GM13976 (cell line): ENCODE results near the gene RAB7B.

ENCODE experiments used
- DNase-seq: peaks from one replicate; pipeline ENCODE4 v3.0.0; 2012; ENCODE audit warnings: low spot score
- in situ Hi-C: fragments of 300-500 bp; cut with MboI; formaldehyde crosslinking; loops from one replicate; pipeline ENCODE4 v1.12.0; 2022; ENCODE audit warnings: low sequenced_read_pairs, mixed read lengths, inconsistent platforms; ENCODE audit not compliant: unreplicated experiment
- TF ChIP-seq, protein P1 (sequence below): IDR thresholded peaks from 2 replicates; pipeline ENCODE4 v1.5.1; 2012; ENCODE audit warnings: borderline replicate concordance, mild to moderate bottlenecking; ENCODE audit not compliant: insufficient read depth; ENCODE audit errors: extremely low read depth, missing control alignments, control extremely low read depth

Gene RAB7B

DNA sequence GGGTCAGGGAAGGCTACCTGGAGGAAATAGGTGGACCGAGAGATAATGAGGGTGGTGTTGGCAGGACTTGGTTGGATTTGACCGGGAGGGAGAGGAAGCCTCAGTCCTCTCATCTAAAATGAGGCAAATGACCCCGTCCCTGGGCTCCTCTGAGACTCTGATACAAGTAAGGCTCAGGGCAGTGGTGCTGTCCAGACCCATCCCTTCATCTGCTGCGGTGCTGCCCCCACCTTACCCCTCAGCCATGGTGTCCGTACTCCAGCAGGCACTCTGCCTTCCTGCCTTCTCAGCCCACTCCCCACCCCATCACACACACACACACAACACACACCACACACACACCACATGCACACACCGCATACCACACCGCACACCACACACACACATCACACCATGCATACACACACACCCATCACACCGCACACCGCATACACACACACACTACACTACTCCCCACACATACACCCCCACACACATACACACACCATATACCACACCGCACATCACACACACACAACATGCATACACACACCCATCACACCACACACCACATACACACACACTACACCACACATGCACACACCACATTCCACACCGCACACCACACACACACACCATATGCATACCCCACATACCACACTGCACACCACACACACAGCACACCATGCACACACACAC, 30.6 kb downstream of the RAB7B start:
- in situ Hi-C loops: loop anchor here (10.0 kb wide), 1 partner anchor 178 kb away; no protein-coding TSS in a partner anchor
- TF ChIP-seq, protein P1, sequence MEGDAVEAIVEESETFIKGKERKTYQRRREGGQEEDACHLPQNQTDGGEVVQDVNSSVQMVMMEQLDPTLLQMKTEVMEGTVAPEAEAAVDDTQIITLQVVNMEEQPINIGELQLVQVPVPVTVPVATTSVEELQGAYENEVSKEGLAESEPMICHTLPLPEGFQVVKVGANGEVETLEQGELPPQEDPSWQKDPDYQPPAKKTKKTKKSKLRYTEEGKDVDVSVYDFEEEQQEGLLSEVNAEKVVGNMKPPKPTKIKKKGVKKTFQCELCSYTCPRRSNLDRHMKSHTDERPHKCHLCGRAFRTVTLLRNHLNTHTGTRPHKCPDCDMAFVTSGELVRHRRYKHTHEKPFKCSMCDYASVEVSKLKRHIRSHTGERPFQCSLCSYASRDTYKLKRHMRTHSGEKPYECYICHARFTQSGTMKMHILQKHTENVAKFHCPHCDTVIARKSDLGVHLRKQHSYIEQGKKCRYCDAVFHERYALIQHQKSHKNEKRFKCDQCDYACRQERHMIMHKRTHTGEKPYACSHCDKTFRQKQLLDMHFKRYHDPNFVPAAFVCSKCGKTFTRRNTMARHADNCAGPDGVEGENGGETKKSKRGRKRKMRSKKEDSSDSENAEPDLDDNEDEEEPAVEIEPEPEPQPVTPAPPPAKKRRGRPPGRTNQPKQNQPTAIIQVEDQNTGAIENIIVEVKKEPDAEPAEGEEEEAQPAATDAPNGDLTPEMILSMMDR: no peak
- no peak for DNase-seq

DNA sequence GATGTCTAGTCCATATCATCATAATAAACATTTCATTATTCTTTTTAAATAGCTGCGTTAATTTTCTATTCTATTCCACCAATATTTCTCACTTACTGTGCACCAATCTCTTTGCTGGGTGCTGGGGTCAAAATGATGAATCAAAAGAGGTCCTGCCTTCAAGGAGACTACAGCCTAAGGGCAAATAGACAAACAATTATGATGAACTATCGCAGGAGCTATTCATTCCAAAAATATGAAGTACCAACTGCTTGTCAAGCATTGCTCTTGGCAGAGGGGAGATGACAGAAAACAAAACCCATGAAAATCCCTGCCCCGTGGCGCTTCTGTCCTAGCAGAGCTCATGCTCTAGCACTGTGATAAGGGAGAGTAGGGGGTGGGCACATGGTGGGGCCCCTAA, 31.1 kb downstream of the RAB7B start:
- in situ Hi-C loops: loop anchor here (10.0 kb wide), 1 partner anchor 177 kb away; no protein-coding TSS in a partner anchor
- TF ChIP-seq, protein P1: no peak
- DNase-seq: no peak

DNA sequence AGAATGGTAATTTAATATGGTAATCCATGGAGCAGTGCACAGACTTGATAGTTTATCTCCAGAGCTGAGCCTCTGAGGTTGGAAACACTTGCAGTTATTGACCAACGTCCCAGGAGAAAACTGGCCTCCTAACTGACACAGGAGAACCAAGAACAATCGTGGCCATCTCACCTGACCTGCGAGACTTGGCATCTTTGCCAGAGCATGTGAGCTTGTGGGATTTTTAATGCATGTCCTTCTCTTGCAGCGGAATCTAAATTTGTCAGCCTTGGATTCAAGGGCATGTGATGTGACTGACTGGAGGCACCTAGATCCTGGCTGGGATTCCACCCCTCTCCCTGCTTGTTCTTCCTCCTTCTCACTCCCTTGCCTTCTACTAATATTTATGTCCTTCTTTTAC, 32.1 kb downstream of the RAB7B start:
- in situ Hi-C loops: loop anchor here (10.0 kb wide), 1 partner anchor 176 kb away; no protein-coding TSS in a partner anchor
- DNase-seq: no peak
- TF ChIP-seq, protein P1: no peak

DNA sequence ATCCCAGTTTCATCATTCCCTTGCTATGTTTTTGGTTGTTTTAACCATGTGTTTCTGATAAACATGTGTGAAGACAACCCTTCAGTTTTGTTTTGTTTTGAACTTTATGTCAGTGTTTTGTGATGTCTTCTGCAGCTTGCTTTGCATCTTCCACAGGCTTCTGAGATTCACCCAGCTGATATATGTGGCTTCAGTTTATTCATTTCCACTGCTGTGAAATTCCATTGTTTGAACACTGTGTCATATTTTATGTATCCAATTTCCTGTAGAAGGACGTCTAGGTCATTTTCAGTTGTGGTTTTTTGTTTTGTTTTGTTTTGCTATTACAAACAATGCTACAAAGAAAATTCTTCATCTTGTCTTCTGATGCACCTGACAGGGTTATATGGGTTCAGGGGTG, 32.7 kb downstream of the RAB7B start:
- DNase-seq: no peak
- in situ Hi-C loops: loop anchor here (10.0 kb wide), 1 partner anchor 176 kb away; no protein-coding TSS in a partner anchor
- TF ChIP-seq, protein P1: no peak

DNA sequence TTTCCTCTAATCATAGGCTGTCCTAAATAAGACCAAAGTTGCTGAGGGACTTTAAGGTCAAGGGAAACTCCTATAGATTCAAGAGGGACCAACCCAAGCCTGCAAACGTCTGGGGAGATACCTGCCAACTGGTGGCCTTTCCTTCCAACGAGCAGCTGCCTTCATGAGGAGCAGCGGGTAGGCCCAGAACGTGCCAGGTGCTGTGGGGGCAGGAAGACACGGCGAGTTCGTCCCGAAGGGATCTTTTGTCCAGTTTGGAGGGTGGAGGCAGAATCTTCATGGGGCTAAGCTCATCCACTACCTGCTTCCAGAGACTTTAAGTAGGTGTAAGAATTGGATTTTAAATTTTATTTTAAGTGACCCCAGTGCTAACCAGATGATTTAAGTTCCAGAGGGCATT, 34.0 kb downstream of the RAB7B start:
- in situ Hi-C loops: no loop called here
- TF ChIP-seq, protein P1: no peak
- no peak for DNase-seq

DNA sequence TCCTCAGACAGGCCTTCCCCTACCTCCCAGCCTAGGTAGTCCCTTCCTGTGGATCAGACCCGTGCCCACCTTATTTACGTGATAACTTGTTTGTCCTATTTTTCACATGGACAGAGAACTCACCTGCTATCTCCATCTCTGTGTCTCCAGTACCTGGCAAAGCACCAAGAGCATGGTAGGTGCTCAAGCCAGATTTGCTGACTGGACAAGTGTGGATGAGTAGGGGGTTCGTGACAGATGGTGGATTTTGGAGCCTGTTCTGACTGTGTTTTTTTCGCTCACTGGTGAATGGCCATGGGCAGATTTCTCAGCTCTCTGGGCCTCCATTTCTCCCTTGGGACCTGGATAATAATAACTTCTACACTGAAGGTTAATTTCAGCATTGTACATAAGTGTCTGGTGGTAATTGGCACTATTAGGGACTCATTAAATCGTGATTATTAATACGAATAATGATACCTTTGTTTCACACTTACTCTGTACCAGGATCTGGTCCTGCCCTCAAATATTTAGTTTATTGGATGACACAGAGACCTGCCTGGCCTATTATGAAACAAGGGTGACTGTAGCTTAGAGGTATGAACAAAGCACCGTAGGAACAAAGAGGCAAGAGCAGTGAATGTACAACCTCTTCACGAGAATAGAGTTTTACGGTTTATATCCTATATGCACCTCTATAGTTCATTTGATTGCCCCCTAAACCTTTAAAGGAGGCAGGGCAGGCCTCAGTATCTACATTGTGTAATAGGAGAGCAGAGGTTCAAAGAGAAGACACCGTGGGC, 35.5 kb downstream of the RAB7B start:
- in situ Hi-C loops: no loop called here
- DNase-seq: no peak
- TF ChIP-seq, protein P1: no peak
